ENCODE measurements around the gene PINK1. TPM values are rescaled to one million over a fixed set of nuclear protein-coding genes. Genes with fewer than 3 reads are reported as not detected.

Gene PINK1
- total RNA-seq, 1 donor from 2014 or later: 25.0 TPM

DNA sequence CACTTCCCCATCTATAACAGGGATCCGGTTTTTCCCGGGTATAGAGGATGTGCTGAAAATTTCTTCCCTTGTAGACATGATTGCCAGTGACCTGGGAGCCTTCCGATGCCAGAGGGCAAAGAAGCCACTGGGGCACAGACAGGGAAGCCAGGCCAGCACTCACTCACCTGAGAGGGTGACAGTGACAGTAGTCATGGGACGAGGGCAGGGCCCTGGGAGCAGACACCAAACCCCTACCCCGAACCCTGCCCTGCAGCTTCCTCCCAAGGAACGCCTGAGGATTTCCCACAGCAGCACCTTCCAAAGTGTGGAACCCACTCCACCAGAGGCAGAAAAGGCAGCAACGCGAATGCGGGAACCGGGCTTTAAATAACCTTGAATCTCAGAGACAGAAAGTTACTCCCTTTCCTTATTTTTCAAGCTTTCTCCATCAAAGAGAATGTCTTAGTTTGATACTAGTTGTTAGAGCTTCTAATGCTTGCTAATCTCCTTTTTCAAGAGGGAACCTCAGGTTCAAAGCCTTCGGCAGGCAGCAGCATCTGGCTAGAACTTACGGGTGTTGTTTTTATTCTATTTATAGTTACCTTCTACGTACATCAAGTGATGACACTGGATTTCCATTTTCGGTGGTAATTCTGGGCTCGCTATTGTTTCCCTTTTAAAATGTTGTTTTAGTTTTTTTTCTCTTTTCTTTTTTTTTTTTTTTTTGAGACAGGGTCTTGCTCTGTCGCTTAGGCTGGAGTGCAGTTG is 25.1 kb downstream of the PINK1 start:
- no peak for DNase-seq (ENCODE audit: low spot score, unreplicated experiment)
- peaks cover 21% of the 10 kb centered on the region for H3K4me1 Mint-ChIP-seq (ENCODE audit: low read depth)
- H3K4me3 Mint-ChIP-seq (ENCODE audit: low read depth): no peak overlapping the region
- TF ChIP-seq CTCF (IDR thresholded peaks at IDR 0.05; ENCODE audit: unreplicated experiment): no peak
- no peaks in the 10 kb centered on the region for H3K9me3 Mint-ChIP-seq (ENCODE audit: low read depth)
- peaks cover 10% of the 10 kb centered on the region for H3K36me3 Mint-ChIP-seq (ENCODE audit: insufficient read depth)
- no peak overlapping the region for H3K27ac Mint-ChIP-seq
- no peaks in the 10 kb centered on the region for H3K27me3 Mint-ChIP-seq

- TF ChIP-seq CTCF (IDR thresholded peaks at IDR 0.05; ENCODE audit: unreplicated experiment): no peak
- Mint-ChIP-seq H3K27ac (peak overlapping the region; percentile 97), H3K4me1 (ENCODE audit: low read depth) (peaks cover 21% of the 10 kb centered on the region), H3K9me3 (ENCODE audit: low read depth) (no peaks in the 10 kb centered on the region), H3K27me3 (no peaks in the 10 kb centered on the region), H3K4me3 (ENCODE audit: low read depth) (peak overlapping the region; percentile 99), H3K36me3 (ENCODE audit: insufficient read depth) (peaks cover 5% of the 10 kb centered on the region)
- DNase-seq (ENCODE audit: low spot score, unreplicated experiment): no peak
Observed at GRCh38 chr1:20660363-20660762, 27.1 kb downstream of the PINK1 start.

DNA sequence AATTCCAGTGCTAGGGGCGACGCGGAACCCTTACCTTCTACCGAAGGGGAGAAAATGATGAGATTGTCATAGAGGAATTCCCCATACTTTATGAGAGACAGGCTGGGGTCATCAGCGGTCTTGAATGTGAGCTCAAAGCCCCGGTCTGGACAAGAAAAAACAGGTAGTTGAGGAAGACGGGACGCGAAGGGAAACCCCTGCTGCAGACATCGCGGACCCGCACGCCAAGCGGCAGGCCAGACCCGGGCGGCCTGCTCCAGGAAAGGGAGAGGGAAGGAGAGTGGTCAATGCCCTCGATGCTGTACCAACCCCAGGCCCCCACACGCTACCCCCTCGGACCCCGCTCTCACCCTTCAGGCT is 27.6 kb downstream of the PINK1 start:
- no peak for DNase-seq (ENCODE audit: low spot score, unreplicated experiment)
- no peaks in the 10 kb centered on the region for H3K9me3 Mint-ChIP-seq (ENCODE audit: low read depth)
- H3K27me3 Mint-ChIP-seq: no peaks in the 10 kb centered on the region
- TF ChIP-seq CTCF (IDR thresholded peaks at IDR 0.05; ENCODE audit: unreplicated experiment): no peak
- peak overlapping the region; percentile 99 for H3K4me3 Mint-ChIP-seq (ENCODE audit: low read depth)
- peak overlapping the region; percentile 97 for H3K27ac Mint-ChIP-seq
- peaks cover 5% of the 10 kb centered on the region for H3K36me3 Mint-ChIP-seq (ENCODE audit: insufficient read depth)
- H3K4me1 Mint-ChIP-seq (ENCODE audit: low read depth): peaks cover 21% of the 10 kb centered on the region

DNA sequence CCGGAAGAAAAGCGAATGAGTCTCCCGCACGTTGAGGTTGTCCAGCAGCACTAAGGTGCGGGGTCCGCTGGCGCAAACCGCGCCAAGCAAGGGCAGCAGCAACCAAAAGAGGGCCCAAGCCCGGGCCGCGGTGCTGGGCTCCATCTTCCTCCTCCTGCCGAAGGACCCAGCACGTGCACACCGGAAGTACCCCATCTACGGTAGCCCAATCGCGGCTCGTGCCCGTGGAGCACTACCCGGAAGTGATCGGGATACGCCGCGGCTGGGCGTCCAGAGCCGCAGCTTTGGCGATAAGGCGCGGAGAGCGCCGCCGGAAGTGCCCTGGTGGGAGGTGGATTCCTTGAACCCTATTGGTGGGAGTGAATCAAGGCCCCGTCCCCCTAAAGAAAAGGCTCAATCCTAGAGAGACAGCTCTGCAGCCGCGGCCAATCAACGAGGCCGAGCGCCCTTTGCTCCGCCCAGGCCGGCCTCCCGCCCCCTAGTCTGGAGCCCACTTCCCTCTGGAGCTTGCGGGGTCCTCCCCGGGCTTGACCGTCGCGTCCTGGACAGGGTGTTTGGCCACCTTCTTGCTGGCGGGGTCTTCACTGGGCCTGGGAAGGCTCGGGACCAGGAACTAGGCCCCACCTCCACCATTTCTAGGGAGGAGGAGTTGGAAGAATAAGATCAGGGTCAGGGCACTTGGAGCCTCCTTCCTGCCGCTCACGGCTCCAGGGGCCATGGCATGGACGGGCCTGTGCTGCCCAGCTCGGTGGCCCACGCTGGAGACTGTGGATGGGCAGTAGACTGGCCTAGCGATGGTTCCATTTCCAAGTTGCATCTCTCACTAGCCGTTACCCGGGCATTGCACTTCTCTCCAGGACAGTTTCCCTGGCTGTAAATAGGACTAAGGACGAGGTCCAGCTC is 28.2 kb downstream of the PINK1 start, which contains the start of gene DDOST:
Gene DDOST (minus strand): TSS at position 163 of the 903 bp plus-strand sequence. CDS start 19 bp downstream, at position 144.
- Mint-ChIP-seq H3K27me3 (no peaks in the 10 kb centered on the region), H3K27ac (peak within 1 kb of the TSS; percentile 97), H3K4me3 (ENCODE audit: low read depth) (peak within 1 kb of the TSS; percentile 99), H3K9me3 (ENCODE audit: low read depth) (no peaks in the 10 kb centered on the region), H3K4me1 (ENCODE audit: low read depth) (peaks cover 21% of the 10 kb centered on the region), H3K36me3 (ENCODE audit: insufficient read depth) (peaks cover 5% of the 10 kb centered on the region)
- peak; percentile 51 for TF ChIP-seq CTCF (IDR thresholded peaks at IDR 0.05; ENCODE audit: unreplicated experiment)
- DNase-seq (ENCODE audit: low spot score, unreplicated experiment): peak; percentile 90

DNA sequence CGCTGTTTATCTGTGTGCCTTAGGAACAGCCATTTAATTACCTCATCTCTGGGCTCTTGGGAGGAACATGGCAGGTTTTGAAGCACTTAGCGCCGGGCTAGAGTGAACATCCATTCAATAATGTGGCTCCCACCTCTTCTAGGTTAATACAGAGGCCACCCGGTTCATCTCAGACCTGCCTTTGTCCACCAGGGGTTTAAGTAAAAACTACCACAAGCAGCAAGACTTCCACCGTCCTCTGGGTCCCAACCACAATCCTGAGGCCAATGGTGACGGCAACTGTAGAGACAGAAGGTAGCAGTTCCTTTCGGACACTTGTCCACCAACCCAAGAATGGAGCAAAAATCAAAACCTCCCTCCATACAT is 28.8 kb downstream of the PINK1 start:
- Mint-ChIP-seq H3K4me1 (ENCODE audit: low read depth) (peaks cover 21% of the 10 kb centered on the region), H3K9me3 (ENCODE audit: low read depth) (peaks cover 3% of the 10 kb centered on the region), H3K27ac (peak overlapping the region; percentile 97), H3K4me3 (ENCODE audit: low read depth) (peak overlapping the region; percentile 99), H3K27me3 (no peaks in the 10 kb centered on the region), H3K36me3 (ENCODE audit: insufficient read depth) (peaks cover 4% of the 10 kb centered on the region)
- DNase-seq (ENCODE audit: low spot score, unreplicated experiment): no peak
- no peak for TF ChIP-seq CTCF (IDR thresholded peaks at IDR 0.05; ENCODE audit: unreplicated experiment)
